Measurements from ENCODE around the gene ADAM8. TPM values are rescaled to one million over a fixed set of nuclear protein-coding genes. Genes with fewer than 3 reads are reported as not detected.

ADAM8 gene
- total RNA-seq, 2 donors from 2014 or later = 3.4 to 4.6 TPM

- Histone ChIP-seq H3K27me3 (no peaks in the 10 kb centered on the region), H3K4me3 (no peak overlapping the region), H3K36me3 (replicated peaks in 1 of 2; ENCODE audit: insufficient read depth in 1 of 2, low read depth in 2 of 2) (no peaks in the 10 kb centered on the region), H3K4me1 (peaks cover 4% of the 10 kb centered on the region), H3K27ac (no peak overlapping the region), H3K9me3 (no peaks in the 10 kb centered on the region)
- WGBS, 2 donors = 61 to 63% methylated on average over 10 to 14 of the region's 14 CpGs
- ATAC-seq = no peak
- intact Hi-C loops (cut with DNase I) = no loop called here
- no peak for TF ChIP-seq POLR2A (IDR thresholded peaks at IDR 0.05)
- no peak for TF ChIP-seq CTCF (IDR thresholded peaks at IDR 0.05)
- no peak for DNase-seq
Observed at GRCh38 chr10:133243593-133243992, 33.1 kb downstream of the ADAM8 start.

GRCh38 chr10:133242611-133243356 is 33.9 kb downstream of the ADAM8 start:
- no peaks in the 10 kb centered on the region for H3K9me3 ChIP-seq
- no peak for ATAC-seq
- H3K4me1 ChIP-seq = peaks cover 11% of the 10 kb centered on the region
- no peak for DNase-seq
- H3K4me3 ChIP-seq = no peak overlapping the region
- WGBS, 2 donors = 59 to 71% methylated on average over 17 to 26 of the region's 27 CpGs
- H3K27me3 ChIP-seq = peaks cover 0 to 3% of the 10 kb centered on the region in 2 donors
- no peak overlapping the region for H3K27ac ChIP-seq
- TF ChIP-seq CTCF (IDR thresholded peaks at IDR 0.05) (no peak), POLR2A (IDR thresholded peaks at IDR 0.05) (no peak)
- intact Hi-C loops (cut with DNase I) = no loop called here
- H3K36me3 ChIP-seq (replicated peaks in 1 of 2; ENCODE audit: insufficient read depth in 1 of 2, low read depth in 2 of 2) = no peaks in the 10 kb centered on the region

- H3K27ac ChIP-seq = no peak overlapping the region
- TF ChIP-seq POLR2A (IDR thresholded peaks at IDR 0.05) = no peak
- TF ChIP-seq CTCF (IDR thresholded peaks at IDR 0.05) = no peak
- no peak for DNase-seq
- no peaks in the 10 kb centered on the region for H3K36me3 ChIP-seq (replicated peaks in 1 of 2; ENCODE audit: insufficient read depth in 1 of 2, low read depth in 2 of 2)
- H3K27me3 ChIP-seq = peaks cover 0 to 14% of the 10 kb centered on the region in 2 donors
- H3K4me1 ChIP-seq = peaks cover 23% of the 10 kb centered on the region
- no peak for ATAC-seq
- no peak overlapping the region for H3K4me3 ChIP-seq
- H3K9me3 ChIP-seq = no peaks in the 10 kb centered on the region
- intact Hi-C loops (cut with DNase I) = no loop called here
- 25 to 58% methylated on average over 13 to 25 of the region's 25 CpGs for WGBS, 2 donors
Observed at GRCh38 chr10:133241501-133242205, 35.0 kb downstream of the ADAM8 start.

GRCh38 chr10:133239990-133240389 is 36.7 kb downstream of the ADAM8 start:
- intact Hi-C loops (cut with DNase I) = no loop called here
- DNase-seq (no peak), ATAC-seq (no peak)
- no peaks in the 10 kb centered on the region for H3K9me3 ChIP-seq
- H3K4me3 ChIP-seq = no peak overlapping the region
- peaks cover 0 to 26% of the 10 kb centered on the region in 2 donors for H3K27me3 ChIP-seq
- 65 to 78% methylated on average over 8 to 15 of the region's 15 CpGs for WGBS, 2 donors
- TF ChIP-seq CTCF (IDR thresholded peaks at IDR 0.05) = no peak
- no peak for TF ChIP-seq POLR2A (IDR thresholded peaks at IDR 0.05)
- H3K4me1 ChIP-seq = peaks cover 26% of the 10 kb centered on the region
- H3K36me3 ChIP-seq (replicated peaks in 1 of 2; ENCODE audit: insufficient read depth in 1 of 2, low read depth in 2 of 2) = no peaks in the 10 kb centered on the region
- H3K27ac ChIP-seq = no peak overlapping the region

All from body of pancreas (tissue), 4 donors.